ENCODE measurements around the gene ABHD17A. TPM values are rescaled to one million over a fixed set of nuclear protein-coding genes. Genes with fewer than 3 reads are reported as not detected.
"Not testable (repeated sequence)": the region's sequence is repeated elsewhere in the genome, so short reads cannot be mapped to it uniquely, and the experiment has no call there.

Gene ABHD17A
- 28.0 TPM for polyA plus RNA-seq (2013)

DNA sequence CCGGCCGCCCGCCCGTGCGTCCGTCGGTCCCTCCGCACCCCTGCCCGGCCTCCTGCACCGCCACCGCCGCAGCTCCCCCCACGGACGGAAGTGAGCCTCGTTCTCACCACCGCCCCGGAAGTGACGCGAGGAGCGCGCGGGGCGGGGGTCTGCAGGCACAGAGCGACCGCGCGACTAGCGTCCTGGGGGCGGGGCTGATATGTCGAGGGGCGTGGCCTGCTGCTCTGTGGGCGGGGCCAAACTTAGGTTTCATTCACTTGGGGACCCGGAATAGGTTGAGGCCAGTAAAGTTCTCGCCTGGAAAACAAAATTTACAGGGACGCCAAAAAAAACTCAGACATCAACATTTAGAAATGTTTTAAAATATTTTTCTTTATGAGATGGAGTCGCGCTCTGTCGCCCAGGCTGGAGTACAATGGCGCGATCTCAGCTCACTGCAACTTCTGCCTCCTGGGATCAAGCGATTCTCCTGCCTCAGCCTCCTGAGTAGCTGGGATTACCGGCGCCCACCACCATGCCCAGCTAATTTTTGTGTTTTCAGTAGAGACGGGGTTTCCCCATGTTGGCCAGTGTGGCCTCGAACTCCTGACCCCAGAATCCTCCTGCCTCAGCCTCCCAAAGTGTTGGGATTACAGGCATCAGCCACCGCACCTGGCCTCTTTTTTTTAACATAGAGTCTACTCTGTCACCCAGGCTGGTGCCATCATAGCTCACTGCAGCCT, at the start of gene ABHD17A:
Gene ABHD17A (minus strand): TSS at position 99 of the 722 bp plus-strand sequence. CDS start 3,930 bp downstream, outside the sequence.
- not testable (repeated sequence) for H3K27me3 ChIP-seq (replicated peaks in 2 of 5; ENCODE audit: control insufficient read depth in 4 of 5, insufficient read depth in 5 of 5, low read length in 4 of 5); H3K9me3 ChIP-seq (ENCODE audit: control extremely low read depth in 1 of 5, control insufficient read depth in 4 of 5, insufficient read depth in 2 of 5, low read depth in 1 of 5, low read length in 4 of 5); H3K36me3 ChIP-seq (ENCODE audit: control insufficient read depth in 4 of 4, insufficient read depth in 4 of 4, low read length in 3 of 4)
- Histone ChIP-seq H3K4me3 (ENCODE audit: control insufficient read depth in 1 of 7, extremely low read depth in 1 of 7, insufficient read depth in 4 of 7, low read depth in 2 of 7, low read length in 6 of 7) (peak within 1 kb of the TSS; percentile 74 to 95 (median 84)), H3K27ac (ENCODE audit: insufficient read depth in 1 of 2, low read depth in 1 of 2, low read length in 2 of 2, poor library complexity in 1 of 2, severe bottlenecking in 2 of 2) (peak within 1 kb of the TSS; percentile 25 to 79), H3K4me1 (ENCODE audit: control extremely low read depth in 1 of 4, control insufficient read depth in 4 of 4, insufficient read depth in 4 of 4, low read length in 3 of 4) (peaks cover 3 to 45% (median 39%) of the 10 kb centered on the region in 4 experiments)
- CTCF ChIA-PET, result interaction anchor here (1.0 to 1.2 kb wide), 4 partner anchors 9 to 32 kb away, joined by 3 to 4 read pairs (median 3); no protein-coding TSS in a partner anchor
- DNase-seq, result peak; percentile 93 to 96 (median 95)
- 23% methylated on average over 39 of the region's 46 CpGs for WGBS (ENCODE audit: insufficient coverage)
- POLR2A ChIA-PET, result interaction anchor here (1.0 to 1.9 kb wide), 3 partner anchors 9 to 21 kb away, joined by 3 to 6 read pairs (median 4); no protein-coding TSS in a partner anchor

- H3K36me3 ChIP-seq (ENCODE audit: control insufficient read depth in 4 of 4, insufficient read depth in 4 of 4, low read length in 3 of 4), result no peaks in the 10 kb centered on the region
- DNase-seq, result no peak
- no peaks in the 10 kb centered on the region for H3K27me3 ChIP-seq (replicated peaks in 2 of 5; ENCODE audit: control insufficient read depth in 4 of 5, insufficient read depth in 5 of 5, low read length in 4 of 5)
- ChIA-PET CTCF (interaction anchor here (1.7 kb wide), 1 partner anchor 14 kb away, joined by 6 read pairs; no protein-coding TSS in a partner anchor), POLR2A (interaction anchor here (0.7 kb wide), 1 partner anchor 12 kb away, joined by 3 read pairs; no protein-coding TSS in a partner anchor)
- no peak overlapping the region for H3K27ac ChIP-seq (ENCODE audit: insufficient read depth in 1 of 2, low read depth in 1 of 2, low read length in 2 of 2, poor library complexity in 1 of 2, severe bottlenecking in 2 of 2)
- H3K4me1 ChIP-seq (ENCODE audit: control extremely low read depth in 1 of 4, control insufficient read depth in 4 of 4, insufficient read depth in 4 of 4, low read length in 3 of 4), result peaks cover 0 to 15% (median 10%) of the 10 kb centered on the region in 4 experiments
- WGBS (ENCODE audit: insufficient coverage), result 100% methylated on average over 4 of the region's 8 CpGs
- H3K4me3 ChIP-seq (ENCODE audit: control insufficient read depth in 1 of 7, extremely low read depth in 1 of 7, insufficient read depth in 4 of 7, low read depth in 2 of 7, low read length in 6 of 7), result no peak overlapping the region
- peaks cover 0 to 1% (median 0%) of the 10 kb centered on the region in 5 experiments for H3K9me3 ChIP-seq (ENCODE audit: control extremely low read depth in 1 of 5, control insufficient read depth in 4 of 5, insufficient read depth in 2 of 5, low read depth in 1 of 5, low read length in 4 of 5)
These were observed 48.6 kb upstream of the ABHD17A start for GRCh38 chr19:1933942-1934341.

GRCh38 chr19:1933244-1933643, 47.9 kb upstream of the ABHD17A start:
- Histone ChIP-seq H3K36me3 (ENCODE audit: control insufficient read depth in 4 of 4, insufficient read depth in 4 of 4, low read length in 3 of 4) (no peaks in the 10 kb centered on the region), H3K27ac (ENCODE audit: insufficient read depth in 1 of 2, low read depth in 1 of 2, low read length in 2 of 2, poor library complexity in 1 of 2, severe bottlenecking in 2 of 2) (no peak overlapping the region), H3K4me3 (ENCODE audit: control insufficient read depth in 1 of 7, extremely low read depth in 1 of 7, insufficient read depth in 4 of 7, low read depth in 2 of 7, low read length in 6 of 7) (no peak overlapping the region), H3K9me3 (ENCODE audit: control extremely low read depth in 1 of 5, control insufficient read depth in 4 of 5, insufficient read depth in 2 of 5, low read depth in 1 of 5, low read length in 4 of 5) (peaks cover 0 to 1% (median 0%) of the 10 kb centered on the region in 5 experiments), H3K4me1 (ENCODE audit: control extremely low read depth in 1 of 4, control insufficient read depth in 4 of 4, insufficient read depth in 4 of 4, low read length in 3 of 4) (peaks cover 0 to 16% (median 11%) of the 10 kb centered on the region in 4 experiments), H3K27me3 (replicated peaks in 2 of 5; ENCODE audit: control insufficient read depth in 4 of 5, insufficient read depth in 5 of 5, low read length in 4 of 5) (no peaks in the 10 kb centered on the region)
- 78% methylated on average over 7 of the region's 7 CpGs for WGBS (ENCODE audit: insufficient coverage)
- ChIA-PET CTCF (interaction anchor here (1.1 to 1.7 kb wide), 2 partner anchors 13 to 33 kb away, joined by 3 to 6 read pairs; no protein-coding TSS in a partner anchor), POLR2A (interaction anchor here (0.7 kb wide), 1 partner anchor 13 kb away, joined by 3 read pairs; no protein-coding TSS in a partner anchor)
- DNase-seq, result peak in 2 of 3 donors; percentile 24 to 31

DNA sequence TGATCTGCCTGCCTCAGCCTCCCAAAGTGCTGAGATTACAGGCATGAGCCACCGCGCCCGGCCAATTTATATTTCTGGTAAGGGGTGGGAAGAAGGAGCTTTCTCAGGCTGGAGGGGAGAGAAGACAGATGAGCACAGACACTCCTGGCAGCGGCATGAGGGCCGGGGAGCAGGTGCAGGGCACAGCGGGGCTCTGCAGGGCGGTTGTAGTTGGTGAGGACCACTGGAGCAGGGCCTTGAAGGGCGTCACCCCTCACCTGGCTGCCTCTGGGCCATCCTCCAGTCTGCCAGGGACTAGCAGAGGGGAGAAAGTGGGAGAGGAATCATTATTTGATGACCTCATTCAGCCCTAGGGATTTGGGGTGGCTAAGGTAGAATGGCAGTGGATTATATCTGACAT, 47.1 kb upstream of the ABHD17A start:
- POLR2A ChIA-PET, result no interaction called here
- CTCF ChIA-PET, result interaction anchor here (1.0 to 1.7 kb wide), 4 partner anchors 12 to 32 kb away, joined by 3 to 6 read pairs (median 4); no protein-coding TSS in a partner anchor
- peaks cover 0 to 16% (median 11%) of the 10 kb centered on the region in 4 experiments for H3K4me1 ChIP-seq (ENCODE audit: control extremely low read depth in 1 of 4, control insufficient read depth in 4 of 4, insufficient read depth in 4 of 4, low read length in 3 of 4)
- H3K27me3 ChIP-seq (replicated peaks in 2 of 5; ENCODE audit: control insufficient read depth in 4 of 5, insufficient read depth in 5 of 5, low read length in 4 of 5), result no peaks in the 10 kb centered on the region
- H3K27ac ChIP-seq (ENCODE audit: insufficient read depth in 1 of 2, low read depth in 1 of 2, low read length in 2 of 2, poor library complexity in 1 of 2, severe bottlenecking in 2 of 2), result no peak overlapping the region
- no peak for DNase-seq
- H3K9me3 ChIP-seq (ENCODE audit: control extremely low read depth in 1 of 5, control insufficient read depth in 4 of 5, insufficient read depth in 2 of 5, low read depth in 1 of 5, low read length in 4 of 5), result peaks cover 0 to 1% (median 0%) of the 10 kb centered on the region in 5 experiments
- H3K36me3 ChIP-seq (ENCODE audit: control insufficient read depth in 4 of 4, insufficient read depth in 4 of 4, low read length in 3 of 4), result no peaks in the 10 kb centered on the region
- 94% methylated on average over 6 of the region's 8 CpGs for WGBS (ENCODE audit: insufficient coverage)
- no peak overlapping the region for H3K4me3 ChIP-seq (ENCODE audit: control insufficient read depth in 1 of 7, extremely low read depth in 1 of 7, insufficient read depth in 4 of 7, low read depth in 2 of 7, low read length in 6 of 7)

GRCh38 chr19:1931445-1931844, 46.1 kb upstream of the ABHD17A start:
- CTCF ChIA-PET, result interaction anchor here (2.1 to 3.0 kb wide), 2 partner anchors 33 to 36 kb away, joined by 6 to 18 read pairs; no protein-coding TSS in a partner anchor
- H3K27ac ChIP-seq (ENCODE audit: insufficient read depth in 1 of 2, low read depth in 1 of 2, low read length in 2 of 2, poor library complexity in 1 of 2, severe bottlenecking in 2 of 2), result no peak overlapping the region
- no peaks in the 10 kb centered on the region for H3K27me3 ChIP-seq (replicated peaks in 2 of 5; ENCODE audit: control insufficient read depth in 4 of 5, insufficient read depth in 5 of 5, low read length in 4 of 5)
- 100% methylated on average over 1 of the region's 1 CpG for WGBS (ENCODE audit: insufficient coverage)
- H3K36me3 ChIP-seq (ENCODE audit: control insufficient read depth in 4 of 4, insufficient read depth in 4 of 4, low read length in 3 of 4), result no peaks in the 10 kb centered on the region
- peaks cover 0 to 16% (median 11%) of the 10 kb centered on the region in 4 experiments for H3K4me1 ChIP-seq (ENCODE audit: control extremely low read depth in 1 of 4, control insufficient read depth in 4 of 4, insufficient read depth in 4 of 4, low read length in 3 of 4)
- no peak for DNase-seq
- H3K9me3 ChIP-seq (ENCODE audit: control extremely low read depth in 1 of 5, control insufficient read depth in 4 of 5, insufficient read depth in 2 of 5, low read depth in 1 of 5, low read length in 4 of 5), result peaks cover 0 to 1% (median 0%) of the 10 kb centered on the region in 5 experiments
- POLR2A ChIA-PET, result no interaction called here
- H3K4me3 ChIP-seq (ENCODE audit: control insufficient read depth in 1 of 7, extremely low read depth in 1 of 7, insufficient read depth in 4 of 7, low read depth in 2 of 7, low read length in 6 of 7), result no peak overlapping the region

GRCh38 chr19:1929021-1929742, 43.9 kb upstream of the ABHD17A start:
- H3K27ac ChIP-seq (ENCODE audit: insufficient read depth in 1 of 2, low read depth in 1 of 2, low read length in 2 of 2, poor library complexity in 1 of 2, severe bottlenecking in 2 of 2), result no peak overlapping the region
- H3K27me3 ChIP-seq (replicated peaks in 2 of 5; ENCODE audit: control insufficient read depth in 4 of 5, insufficient read depth in 5 of 5, low read length in 4 of 5), result no peaks in the 10 kb centered on the region
- CTCF ChIA-PET, result interaction anchor here (0.8 to 3.0 kb wide), 12 partner anchors 10 to 101 kb away, joined by 3 to 18 read pairs (median 4); no protein-coding TSS in a partner anchor
- peaks cover 0 to 13% (median 8%) of the 10 kb centered on the region in 4 experiments for H3K36me3 ChIP-seq (ENCODE audit: control insufficient read depth in 4 of 4, insufficient read depth in 4 of 4, low read length in 3 of 4)
- WGBS (ENCODE audit: insufficient coverage), result 14% methylated on average over 25 of the region's 42 CpGs
- peaks cover 0 to 16% (median 11%) of the 10 kb centered on the region in 4 experiments for H3K4me1 ChIP-seq (ENCODE audit: control extremely low read depth in 1 of 4, control insufficient read depth in 4 of 4, insufficient read depth in 4 of 4, low read length in 3 of 4)
- POLR2A ChIA-PET, result interaction anchor here (0.5 to 1.1 kb wide), 2 partner anchors 13 to 496 kb away, joined by 3 to 4 read pairs; no protein-coding TSS in a partner anchor
- peak; percentile 78 to 87 (median 86) for DNase-seq
- H3K4me3 ChIP-seq (ENCODE audit: control insufficient read depth in 1 of 7, extremely low read depth in 1 of 7, insufficient read depth in 4 of 7, low read depth in 2 of 7, low read length in 6 of 7), result peak overlapping the region in 6 of 7 experiments; percentile 39 to 77 (median 60)
- H3K9me3 ChIP-seq (ENCODE audit: control extremely low read depth in 1 of 5, control insufficient read depth in 4 of 5, insufficient read depth in 2 of 5, low read depth in 1 of 5, low read length in 4 of 5), result peaks cover 0 to 1% (median 0%) of the 10 kb centered on the region in 5 experiments
